Posterior cingulate gyrus (tissue), 11 donors: ENCODE results near the gene PANX1.

ENCODE experiments used
- DNase-seq, 10 donors: peaks; one replicate each; pipeline versions ENCODE4 v3.0.0 to v3.0.0-alpha.2; 2020 to 2021; ENCODE audit warnings: mixed read lengths in 3 of 10
- intact Hi-C: fragments of 100-400 bp; cut with DNase I; formaldehyde crosslinking; loops from one replicate; pipeline ENCODE4 v1.15.1; 2023

Gene PANX1

GRCh38 chr11:94183251-94183885 is 54.7 kb downstream of the PANX1 start:
- no peak for DNase-seq
- intact Hi-C loops = no loop called here

- DNase-seq = peak in 8 of 10 donors; percentile 29 to 87 (median 51)
- intact Hi-C loops = no loop called here
Observed at GRCh38 chr11:94183886-94184264, 55.2 kb downstream of the PANX1 start.

- intact Hi-C loops = no loop called here
- no peak for DNase-seq
Observed at GRCh38 chr11:94184362-94184761, 55.7 kb downstream of the PANX1 start.

- intact Hi-C loops = no loop called here
- DNase-seq = no peak
Observed at GRCh38 chr11:94184846-94185245, 56.2 kb downstream of the PANX1 start.

GRCh38 chr11:94185416-94186084 is 56.9 kb downstream of the PANX1 start:
- intact Hi-C loops = no loop called here
- DNase-seq = no peak

- no peak for DNase-seq
- intact Hi-C loops = no loop called here
Observed at GRCh38 chr11:94186342-94187203, 57.9 kb downstream of the PANX1 start.

- peak in 2 of 10 donors; percentile 54 to 66 for DNase-seq
- intact Hi-C loops = no loop called here
Observed at GRCh38 chr11:94193288-94193687, 64.6 kb downstream of the PANX1 start.

- intact Hi-C loops = no loop called here
- DNase-seq = peak in 9 of 10 donors; percentile 19 to 95 (median 71)
Observed at GRCh38 chr11:94194712-94195111, 66.1 kb downstream of the PANX1 start.

GRCh38 chr11:94196363-94196762 is 67.7 kb downstream of the PANX1 start:
- intact Hi-C loops = no loop called here
- DNase-seq = no peak

- peak in 1 of 10 donors; percentile 35 for DNase-seq
- intact Hi-C loops = no loop called here
Observed at GRCh38 chr11:94198718-94199117, 70.1 kb downstream of the PANX1 start.

- no peak for DNase-seq
- intact Hi-C loops = no loop called here
Observed at GRCh38 chr11:94199136-94200130, 70.8 kb downstream of the PANX1 start.

- intact Hi-C loops = no loop called here
Observed at GRCh38 chr11:94201004-94201465, 72.4 kb downstream of the PANX1 start.

GRCh38 chr11:94203070-94203469 is 74.4 kb downstream of the PANX1 start:
- intact Hi-C loops = no loop called here
- DNase-seq = peak in 1 of 10 donors; percentile 12

More at GRCh38 chr11:94201004-94201465, 72.4 kb downstream of the PANX1 start:
- no peak for DNase-seq

- intact Hi-C loops = no loop called here
Observed at GRCh38 chr11:94211261-94211830, 82.7 kb downstream of the PANX1 start.

GRCh38 chr11:94212898-94213297 is 84.3 kb downstream of the PANX1 start:
- intact Hi-C loops = no loop called here
- no peak for DNase-seq

More at GRCh38 chr11:94211261-94211830, 82.7 kb downstream of the PANX1 start:
- DNase-seq = no peak

GRCh38 chr11:94217705-94218104 is 89.1 kb downstream of the PANX1 start:
- intact Hi-C loops = no loop called here
- DNase-seq = no peak

- intact Hi-C loops = no loop called here
Observed at GRCh38 chr11:94218372-94218771, 89.7 kb downstream of the PANX1 start.

GRCh38 chr11:94219771-94220170 is 91.1 kb downstream of the PANX1 start:
- no peak for DNase-seq
- intact Hi-C loops = no loop called here

More at GRCh38 chr11:94218372-94218771, 89.7 kb downstream of the PANX1 start:
- no peak for DNase-seq

GRCh38 chr11:94224078-94224477 is 95.4 kb downstream of the PANX1 start:
- intact Hi-C loops = no loop called here
- DNase-seq = no peak
